GM18508 (cell line): Measurements from ENCODE around the gene NFATC4.

Experiments
- ATAC-seq: cut with Tn5 transposase; IDR thresholded peaks from one replicate; pipeline ENCODE4 v1.9.1; 2021; ENCODE audit warnings: moderate number of reproducible peaks; ENCODE audit not compliant: insufficient read depth, unreplicated experiment

Gene NFATC4

GRCh38 chr14:24404814-24405213, 36.8 kb downstream of the NFATC4 start:
- ATAC-seq: no peak

GRCh38 chr14:24406416-24406815, 38.4 kb downstream of the NFATC4 start:
- ATAC-seq: no peak

- ATAC-seq: no peak
Observed at GRCh38 chr14:24407608-24408325, 39.8 kb downstream of the NFATC4 start.

- ATAC-seq: no peak
Observed at GRCh38 chr14:24408764-24409163, 40.8 kb downstream of the NFATC4 start.

- ATAC-seq: no peak
Observed at GRCh38 chr14:24409192-24409591, 41.2 kb downstream of the NFATC4 start.

GRCh38 chr14:24409956-24410355, 42.0 kb downstream of the NFATC4 start:
- ATAC-seq: no peak

- ATAC-seq: no peak
Observed at GRCh38 chr14:24411443-24412389, 43.7 kb downstream of the NFATC4 start.

GRCh38 chr14:24414077-24414476, 46.1 kb downstream of the NFATC4 start:
- ATAC-seq: no peak

- ATAC-seq: no peak
Observed at GRCh38 chr14:24414732-24415420, 46.9 kb downstream of the NFATC4 start.

- ATAC-seq: no peak
Observed at GRCh38 chr14:24415421-24416253, 47.7 kb downstream of the NFATC4 start.

GRCh38 chr14:24416254-24416931, 48.4 kb downstream of the NFATC4 start:
- ATAC-seq: no peak

- ATAC-seq: no peak
Observed at GRCh38 chr14:24416932-24417619, 49.1 kb downstream of the NFATC4 start.

GRCh38 chr14:24417832-24418491, 50.0 kb downstream of the NFATC4 start:
- ATAC-seq: no peak

- no peak for ATAC-seq
Observed at GRCh38 chr14:24418492-24418873, 50.5 kb downstream of the NFATC4 start.

- no peak for ATAC-seq
Observed at GRCh38 chr14:24422261-24422660, 54.3 kb downstream of the NFATC4 start.

GRCh38 chr14:24422694-24423601, 55.0 kb downstream of the NFATC4 start:
- ATAC-seq: no peak

- ATAC-seq: no peak
Observed at GRCh38 chr14:24425704-24426103, 57.7 kb downstream of the NFATC4 start.
